Fibroblast of lung (primary cell): ENCODE data around the gene CTNNA1. TPM values are rescaled to one million over a fixed set of nuclear protein-coding genes. Genes with fewer than 3 reads are reported as not detected.

Experiments
- DNase-seq, 2 donors: peaks; one replicate each; pipeline versions ENCODE4 v3.0.0 to v3.0.0-alpha.2; 2010; ENCODE audit warnings: low read depth in 2 of 2
- H2AFZ ChIP-seq: 2 replicates; pipeline ENCODE4 v1.5.1; 2012; ENCODE audit warnings: low read length, control low read depth, inconsistent platforms
- H3K27ac ChIP-seq: 2 replicates; pipeline ENCODE4 v1.5.1; 2011; ENCODE audit warnings: low read length, control low read depth; ENCODE audit not compliant: insufficient read depth
- H3K27me3 ChIP-seq: 2 replicates; pipeline ENCODE4 v1.5.1; 2011; ENCODE audit warnings: mild to moderate bottlenecking, low read length; ENCODE audit not compliant: control insufficient read depth, insufficient read depth
- H3K36me3 ChIP-seq: 2 replicates; pipeline ENCODE4 v1.5.1; 2011; ENCODE audit warnings: low read length; ENCODE audit not compliant: control insufficient read depth, insufficient read depth
- H3K4me1 ChIP-seq: 2 replicates; pipeline ENCODE4 v1.5.1; 2011; ENCODE audit warnings: low read length; ENCODE audit not compliant: control insufficient read depth, insufficient read depth; ENCODE audit errors: extremely low read depth
- H3K4me2 ChIP-seq: 2 replicates; pipeline ENCODE4 v1.5.1; 2011; ENCODE audit warnings: low read length, control low read depth; ENCODE audit not compliant: insufficient read depth; ENCODE audit errors: extremely low read depth
- H3K4me3 ChIP-seq, 4 experiments: fragments of 200-600 bp in 1 of 4; sonication (generic) in 1 of 4; replicated peaks in 1 of 4; 2 replicates each; pipeline ENCODE4 v1.5.1; 2011 to 2016; ENCODE audit warnings: low read length in 4 of 4, low read depth in 3 of 4, mild to moderate bottlenecking in 3 of 4, control low read depth in 2 of 4, inconsistent platforms in 1 of 4, mixed read lengths in 1 of 4; ENCODE audit not compliant: insufficient read depth in 1 of 4; ENCODE audit errors: control extremely low read depth in 1 of 4
- H3K79me2 ChIP-seq: 2 replicates; pipeline ENCODE4 v1.5.1; 2012; ENCODE audit warnings: mild to moderate bottlenecking, low read length, inconsistent platforms; ENCODE audit not compliant: control insufficient read depth, insufficient read depth
- H3K9ac ChIP-seq: 2 replicates; pipeline ENCODE4 v1.5.1; 2011; ENCODE audit warnings: mild to moderate bottlenecking, low read length, control low read depth; ENCODE audit not compliant: insufficient read depth
- H3K9me3 ChIP-seq: 2 replicates; pipeline ENCODE4 v1.5.1; 2012; ENCODE audit warnings: low read depth, low read length; ENCODE audit not compliant: control insufficient read depth, insufficient read depth
- H4K20me1 ChIP-seq: 2 replicates; pipeline ENCODE4 v1.5.1; 2011; ENCODE audit warnings: low read length; ENCODE audit not compliant: control insufficient read depth, insufficient read depth; ENCODE audit errors: extremely low read depth
- EZH2 ChIP-seq: IDR thresholded peaks from 2 replicates; pipeline ENCODE4 v1.5.1; 2012; ENCODE audit warnings: low read length, control low read depth, mild to moderate bottlenecking; ENCODE audit errors: missing control alignments
- polyA plus RNA-seq, 2 donors: library from polyadenylated mRNA; depleted of rRNA in 1 of 2; stranded (reverse) in 1 of 2; unstranded in 1 of 2; fragments of >200 nt; gene quantifications; 2 replicates each; pipeline ENCODE4 v1.2.1, GENCODE V29; 2011 to 2012; ENCODE audit warnings: missing spikeins in 1 of 2
- total RNA-seq: library from RNA; depleted of rRNA; stranded (reverse); fragments of >200 nt; gene quantifications from 2 replicates; pipeline ENCODE4 v1.2.1, GENCODE V29; 2014
- TF ChIP-seq, protein P1 (sequence below), 2 donors: IDR thresholded peaks in 1 of 2; conservative IDR thresholded peaks in 1 of 2; 1 replicate in 1 of 2; 2 replicates in 1 of 2; pipeline ENCODE4 v1.5.1; 2011 to 2012; ENCODE audit warnings: low read length in 2 of 2, control low read depth in 1 of 2, inconsistent platforms in 1 of 2, low read depth in 1 of 2, mild to moderate bottlenecking in 1 of 2

CTNNA1 gene
- total and polyA plus RNA-seq, 2 donors (not counting 1 experiment from before 2014, with no cell fraction given) = 181 to 557 TPM

DNA sequence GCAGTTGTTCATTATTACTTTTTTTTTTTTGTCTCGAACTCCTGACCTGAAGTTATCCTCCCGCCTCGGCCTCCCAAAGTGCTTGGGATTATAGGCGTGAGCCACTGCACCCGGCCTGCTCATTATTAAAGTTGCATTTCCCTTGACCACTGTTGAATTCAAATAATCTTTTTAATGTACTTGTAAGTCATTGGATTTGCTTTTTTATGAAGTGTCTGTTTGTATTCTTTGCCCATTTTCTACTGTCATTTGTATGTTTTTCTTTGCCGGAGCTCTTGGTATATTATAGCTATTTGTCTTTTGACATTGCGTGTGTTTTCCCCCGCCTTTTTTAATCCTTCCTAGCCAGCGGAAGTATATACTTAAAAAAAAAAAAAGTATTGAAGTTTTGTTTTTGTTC, 99.9 kb downstream of the CTNNA1 start:
- Histone ChIP-seq H3K9me3 (no peaks in the 10 kb centered on the region), H3K27me3 (no peaks in the 10 kb centered on the region), H3K9ac (no peak overlapping the region), H2AFZ (no peak overlapping the region), H3K4me1 (no peaks in the 10 kb centered on the region), H3K27ac (no peak overlapping the region), H4K20me1 (no peaks in the 10 kb centered on the region), H3K79me2 (peaks cover 42% of the 10 kb centered on the region), H3K36me3 (no peaks in the 10 kb centered on the region), H3K4me2 (no peak overlapping the region), H3K4me3 (no peak overlapping the region)
- DNase-seq = no peak
- no peak for TF ChIP-seq EZH2
- TF ChIP-seq, protein P1, sequence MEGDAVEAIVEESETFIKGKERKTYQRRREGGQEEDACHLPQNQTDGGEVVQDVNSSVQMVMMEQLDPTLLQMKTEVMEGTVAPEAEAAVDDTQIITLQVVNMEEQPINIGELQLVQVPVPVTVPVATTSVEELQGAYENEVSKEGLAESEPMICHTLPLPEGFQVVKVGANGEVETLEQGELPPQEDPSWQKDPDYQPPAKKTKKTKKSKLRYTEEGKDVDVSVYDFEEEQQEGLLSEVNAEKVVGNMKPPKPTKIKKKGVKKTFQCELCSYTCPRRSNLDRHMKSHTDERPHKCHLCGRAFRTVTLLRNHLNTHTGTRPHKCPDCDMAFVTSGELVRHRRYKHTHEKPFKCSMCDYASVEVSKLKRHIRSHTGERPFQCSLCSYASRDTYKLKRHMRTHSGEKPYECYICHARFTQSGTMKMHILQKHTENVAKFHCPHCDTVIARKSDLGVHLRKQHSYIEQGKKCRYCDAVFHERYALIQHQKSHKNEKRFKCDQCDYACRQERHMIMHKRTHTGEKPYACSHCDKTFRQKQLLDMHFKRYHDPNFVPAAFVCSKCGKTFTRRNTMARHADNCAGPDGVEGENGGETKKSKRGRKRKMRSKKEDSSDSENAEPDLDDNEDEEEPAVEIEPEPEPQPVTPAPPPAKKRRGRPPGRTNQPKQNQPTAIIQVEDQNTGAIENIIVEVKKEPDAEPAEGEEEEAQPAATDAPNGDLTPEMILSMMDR (conservative IDR thresholded peaks at IDR 0.05 in 1 of 2, IDR thresholded peaks at IDR 0.05 in 1 of 2; ENCODE audit: low read depth in 1 of 2, low read length in 2 of 2) = no peak

DNA sequence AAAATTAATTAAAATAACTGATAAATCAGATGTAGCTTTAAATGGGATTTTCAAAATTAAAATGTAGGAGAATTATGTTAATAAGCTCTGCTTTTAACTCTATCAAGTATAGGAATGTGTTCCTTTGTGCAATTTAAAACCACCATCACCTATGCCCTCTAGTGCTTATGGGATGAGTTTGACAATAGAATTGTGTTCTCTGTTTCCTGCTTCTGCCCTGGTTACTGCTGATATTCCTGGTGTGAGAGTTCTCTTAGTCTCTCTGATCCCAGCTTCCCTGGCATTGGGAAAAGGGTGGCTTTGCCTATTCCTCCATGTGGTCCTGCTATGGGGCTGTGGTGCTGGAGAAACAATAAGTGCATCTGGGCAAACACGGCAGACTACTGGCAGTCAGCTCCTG, 113.8 kb downstream of the CTNNA1 start:
- Histone ChIP-seq H4K20me1 (no peaks in the 10 kb centered on the region), H3K9me3 (no peaks in the 10 kb centered on the region), H3K79me2 (peaks cover 41% of the 10 kb centered on the region)

DNA sequence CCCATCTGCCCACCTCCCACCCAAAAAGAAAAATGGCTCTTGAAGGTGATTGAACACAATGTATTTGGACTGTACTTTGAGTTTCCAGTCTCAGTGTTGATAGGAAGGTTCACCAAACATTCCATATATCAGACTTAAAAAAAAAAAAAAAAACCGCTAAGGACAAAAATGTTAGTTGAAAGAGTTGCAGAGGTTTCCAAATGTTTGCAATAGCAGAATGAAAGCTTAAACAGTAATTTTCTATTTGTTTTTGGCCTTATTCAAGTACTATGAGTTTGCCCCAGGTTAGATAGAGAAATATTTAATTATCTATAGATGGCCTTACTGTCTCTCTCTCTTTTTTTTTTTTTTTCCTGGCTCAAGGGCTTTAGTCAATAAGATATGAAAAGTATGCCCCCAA, 115.8 kb downstream of the CTNNA1 start:
- H3K27ac ChIP-seq = no peak overlapping the region
- DNase-seq = no peak

More for the DNA sequence above, 113.8 kb downstream of the CTNNA1 start:
- TF ChIP-seq EZH2 = no peak
- TF ChIP-seq, protein P1 (conservative IDR thresholded peaks at IDR 0.05 in 1 of 2, IDR thresholded peaks at IDR 0.05 in 1 of 2; ENCODE audit: low read depth in 1 of 2, low read length in 2 of 2) = no peak
- Histone ChIP-seq H3K4me2 (no peak overlapping the region), H3K4me3 (no peak overlapping the region), H2AFZ (no peak overlapping the region), H3K36me3 (no peaks in the 10 kb centered on the region), H3K4me1 (no peaks in the 10 kb centered on the region), H3K27me3 (no peaks in the 10 kb centered on the region), H3K27ac (no peak overlapping the region), H3K9ac (no peak overlapping the region)
- no peak for DNase-seq

More for the DNA sequence above, 115.8 kb downstream of the CTNNA1 start:
- no peaks in the 10 kb centered on the region for H3K9me3 ChIP-seq
- H4K20me1 ChIP-seq = no peaks in the 10 kb centered on the region
- peaks cover 46% of the 10 kb centered on the region for H3K79me2 ChIP-seq
- no peaks in the 10 kb centered on the region for H3K36me3 ChIP-seq
- no peak overlapping the region for H3K4me3 ChIP-seq
- no peak overlapping the region for H3K4me2 ChIP-seq
- no peaks in the 10 kb centered on the region for H3K4me1 ChIP-seq
- no peaks in the 10 kb centered on the region for H3K27me3 ChIP-seq
- TF ChIP-seq, protein P1 (conservative IDR thresholded peaks at IDR 0.05 in 1 of 2, IDR thresholded peaks at IDR 0.05 in 1 of 2; ENCODE audit: low read depth in 1 of 2, low read length in 2 of 2) = no peak
- no peak overlapping the region for H2AFZ ChIP-seq
- H3K9ac ChIP-seq = no peak overlapping the region
